DMS53 (cell line): ENCODE measurements around the gene MYO3A.

Source experiments
- DNase-seq: peaks from one replicate; lab custom pipeline; 2025; lab: John Stamatoyannopoulos, UW

MYO3A gene, protein sequence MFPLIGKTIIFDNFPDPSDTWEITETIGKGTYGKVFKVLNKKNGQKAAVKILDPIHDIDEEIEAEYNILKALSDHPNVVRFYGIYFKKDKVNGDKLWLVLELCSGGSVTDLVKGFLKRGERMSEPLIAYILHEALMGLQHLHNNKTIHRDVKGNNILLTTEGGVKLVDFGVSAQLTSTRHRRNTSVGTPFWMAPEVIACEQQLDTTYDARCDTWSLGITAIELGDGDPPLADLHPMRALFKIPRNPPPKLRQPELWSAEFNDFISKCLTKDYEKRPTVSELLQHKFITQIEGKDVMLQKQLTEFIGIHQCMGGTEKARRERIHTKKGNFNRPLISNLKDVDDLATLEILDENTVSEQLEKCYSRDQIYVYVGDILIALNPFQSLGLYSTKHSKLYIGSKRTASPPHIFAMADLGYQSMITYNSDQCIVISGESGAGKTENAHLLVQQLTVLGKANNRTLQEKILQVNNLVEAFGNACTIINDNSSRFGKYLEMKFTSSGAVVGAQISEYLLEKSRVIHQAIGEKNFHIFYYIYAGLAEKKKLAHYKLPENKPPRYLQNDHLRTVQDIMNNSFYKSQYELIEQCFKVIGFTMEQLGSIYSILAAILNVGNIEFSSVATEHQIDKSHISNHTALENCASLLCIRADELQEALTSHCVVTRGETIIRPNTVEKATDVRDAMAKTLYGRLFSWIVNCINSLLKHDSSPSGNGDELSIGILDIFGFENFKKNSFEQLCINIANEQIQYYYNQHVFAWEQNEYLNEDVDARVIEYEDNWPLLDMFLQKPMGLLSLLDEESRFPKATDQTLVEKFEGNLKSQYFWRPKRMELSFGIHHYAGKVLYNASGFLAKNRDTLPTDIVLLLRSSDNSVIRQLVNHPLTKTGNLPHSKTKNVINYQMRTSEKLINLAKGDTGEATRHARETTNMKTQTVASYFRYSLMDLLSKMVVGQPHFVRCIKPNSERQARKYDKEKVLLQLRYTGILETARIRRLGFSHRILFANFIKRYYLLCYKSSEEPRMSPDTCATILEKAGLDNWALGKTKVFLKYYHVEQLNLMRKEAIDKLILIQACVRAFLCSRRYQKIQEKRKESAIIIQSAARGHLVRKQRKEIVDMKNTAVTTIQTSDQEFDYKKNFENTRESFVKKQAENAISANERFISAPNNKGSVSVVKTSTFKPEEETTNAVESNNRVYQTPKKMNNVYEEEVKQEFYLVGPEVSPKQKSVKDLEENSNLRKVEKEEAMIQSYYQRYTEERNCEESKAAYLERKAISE (N-terminal part only)

GRCh38 chr10:25933653-25934608 lies at the start of gene MYO3A:
TSS of gene MYO3A (plus strand) at chr10:25934229. CDS start at chr10:25952111, 17,882 bp downstream.
- DNase-seq, result no peak

DNA sequence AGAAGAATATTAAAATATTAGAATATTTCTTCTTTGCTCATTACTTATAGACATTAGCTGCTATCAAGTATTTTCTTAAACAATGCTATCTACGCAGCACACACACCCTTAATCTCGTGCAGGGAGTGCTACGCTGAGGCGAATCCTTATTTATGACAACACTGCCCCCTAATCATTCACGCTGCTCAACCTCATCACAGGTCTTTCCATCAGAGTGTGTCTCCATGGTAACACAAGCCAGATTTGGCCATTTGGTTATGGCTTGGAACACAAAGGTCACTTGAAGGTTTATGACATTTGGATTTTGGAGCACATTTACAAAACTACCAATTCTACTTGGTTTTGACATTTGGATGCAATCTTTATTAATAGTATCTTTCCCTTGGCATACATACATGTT lies 45.4 kb upstream of the MYO3A start:
- DNase-seq, result no peak

GRCh38 chr10:25890995-25891394 lies 43.0 kb upstream of the MYO3A start:
- no peak for DNase-seq

GRCh38 chr10:25895856-25896255 lies 38.2 kb upstream of the MYO3A start:
- DNase-seq, result no peak

DNA sequence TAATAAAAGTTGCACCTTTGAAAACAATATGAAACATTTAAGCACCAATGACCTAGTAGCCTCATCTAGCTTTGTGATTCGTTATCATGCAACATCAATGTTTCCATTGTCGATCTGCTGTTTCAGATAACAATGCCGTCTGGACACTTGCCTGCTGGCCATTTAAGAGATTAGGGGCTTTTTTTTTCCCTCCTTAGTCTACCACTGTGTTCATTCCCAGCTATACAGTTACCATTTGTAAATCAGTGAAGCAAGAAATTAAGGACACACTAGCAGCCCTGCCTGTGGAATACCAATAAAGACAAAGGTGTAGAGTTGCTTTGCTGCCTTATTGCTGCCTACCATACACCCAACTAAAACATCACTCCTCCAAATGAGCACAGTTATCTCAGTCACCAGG lies 37.6 kb upstream of the MYO3A start:
- no peak for DNase-seq

DNA sequence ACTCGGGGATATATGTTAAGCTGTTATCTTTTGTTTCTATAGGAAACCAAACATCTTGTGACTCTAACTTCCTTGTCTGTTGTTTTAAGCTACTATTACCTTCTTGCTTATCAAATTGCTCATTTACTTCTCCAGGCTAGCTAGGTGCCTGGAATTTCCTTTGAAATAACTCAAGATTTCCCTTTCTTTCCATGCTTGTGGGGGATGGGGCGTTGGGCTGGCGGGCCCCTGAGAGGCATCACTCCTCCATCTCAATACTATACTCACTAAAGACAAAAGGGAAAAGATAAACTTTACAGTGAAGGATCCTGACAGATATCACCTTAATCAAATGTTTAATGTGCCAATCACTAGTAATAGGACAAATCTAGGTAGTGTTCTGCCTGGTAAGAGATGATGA lies 34.7 kb upstream of the MYO3A start:
- DNase-seq, result no peak

- no peak for DNase-seq
These were observed 32.8 kb upstream of the MYO3A start for GRCh38 chr10:25901199-25901598.

GRCh38 chr10:25902002-25902401 lies 32.0 kb upstream of the MYO3A start:
- no peak for DNase-seq

GRCh38 chr10:25907261-25907660 lies 26.8 kb upstream of the MYO3A start:
- DNase-seq, result no peak

DNA sequence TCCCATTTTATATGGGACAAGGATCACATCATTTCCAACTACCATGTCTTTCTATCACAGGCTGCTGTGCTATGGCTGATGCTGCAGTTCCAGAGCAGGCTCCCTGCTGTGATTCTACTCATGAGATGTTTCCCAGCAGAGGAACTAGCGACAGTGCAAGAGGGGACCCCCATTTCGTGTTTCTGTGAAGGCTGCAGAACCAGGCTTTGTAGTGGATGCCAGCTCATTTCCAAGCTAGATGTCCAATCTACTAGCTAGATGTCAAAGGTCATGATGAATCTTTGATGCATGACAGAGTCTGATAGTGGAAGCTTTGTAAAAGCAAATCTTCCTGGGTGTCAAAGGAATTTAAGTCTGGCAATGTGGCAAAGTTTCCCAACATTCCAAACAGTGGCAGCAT lies 21.2 kb upstream of the MYO3A start:
- no peak for DNase-seq

- DNase-seq, result no peak
These were observed 19.3 kb upstream of the MYO3A start for GRCh38 chr10:25914776-25915175.

DNA sequence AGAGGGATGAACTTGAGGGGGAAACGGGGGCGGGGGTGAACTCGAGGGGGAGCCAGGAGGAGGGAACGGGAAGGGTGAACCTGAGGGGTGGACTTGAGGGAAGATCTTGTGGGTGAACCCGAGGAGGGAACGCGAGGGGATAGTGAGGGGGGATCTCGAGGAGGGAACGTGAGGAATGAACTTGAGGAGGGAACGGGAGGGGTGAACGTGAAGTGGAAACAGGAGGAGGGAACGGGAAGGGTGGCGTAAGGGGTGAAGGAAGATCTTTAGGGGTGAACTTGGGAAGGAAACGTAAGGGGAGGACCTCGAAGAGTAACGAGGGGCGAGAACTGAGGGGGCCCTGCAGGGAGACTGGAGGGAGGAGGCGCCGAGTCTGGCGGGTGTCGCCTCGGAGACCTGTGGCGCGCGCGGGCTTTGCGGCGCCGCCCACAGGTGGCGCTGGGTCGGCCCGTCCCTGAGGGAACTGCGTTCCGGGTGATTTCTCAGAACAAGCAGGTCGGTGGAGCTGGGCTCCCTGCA lies 651 bp downstream of the MYO3A start:
- DNase-seq, result no peak

- DNase-seq, result no peak
These were observed 4.4 kb downstream of the MYO3A start for GRCh38 chr10:25938405-25938804.

DNA sequence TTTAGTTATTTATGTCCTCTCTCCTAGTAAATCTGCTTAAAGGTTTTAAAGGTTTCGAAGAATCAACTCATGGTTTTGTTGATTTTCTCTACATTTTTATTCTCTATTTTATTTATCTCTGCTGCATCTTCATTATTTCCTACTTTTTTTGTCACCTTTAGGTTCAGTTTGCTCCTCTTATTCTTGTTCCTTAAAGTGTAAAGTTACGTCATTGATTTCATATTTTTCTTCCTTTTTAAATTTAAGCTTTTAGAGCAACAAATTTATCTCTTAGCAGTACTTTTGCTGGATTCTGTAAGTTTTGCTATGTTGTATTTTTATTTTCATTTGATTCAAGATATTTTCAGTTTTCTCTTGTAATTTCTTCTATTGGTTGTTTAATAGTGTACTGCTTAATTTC lies 10.7 kb downstream of the MYO3A start:
- no peak for DNase-seq

- no peak for DNase-seq
These were observed 18.8 kb downstream of the MYO3A start for GRCh38 chr10:25952857-25953256.

DNA sequence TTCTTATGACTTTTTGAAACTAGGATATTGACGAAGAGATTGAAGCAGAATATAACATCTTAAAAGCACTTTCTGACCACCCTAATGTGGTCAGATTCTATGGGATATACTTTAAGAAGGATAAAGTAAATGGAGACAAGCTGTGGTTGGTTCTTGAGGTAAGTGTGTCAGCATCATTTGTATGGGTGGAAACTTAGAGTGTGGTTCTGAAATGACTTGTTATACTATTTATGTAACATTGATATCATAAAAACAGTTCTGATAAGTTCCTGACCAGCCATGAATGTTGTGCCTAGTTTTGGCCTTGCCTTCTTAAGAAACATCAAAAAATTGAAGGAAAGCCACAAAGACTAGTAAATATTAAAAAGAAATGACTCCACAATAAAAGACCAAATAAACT lies 20.8 kb downstream of the MYO3A start:
- no peak for DNase-seq

- DNase-seq, result no peak
These were observed 25.7 kb downstream of the MYO3A start for GRCh38 chr10:25959540-25960232.

DNA sequence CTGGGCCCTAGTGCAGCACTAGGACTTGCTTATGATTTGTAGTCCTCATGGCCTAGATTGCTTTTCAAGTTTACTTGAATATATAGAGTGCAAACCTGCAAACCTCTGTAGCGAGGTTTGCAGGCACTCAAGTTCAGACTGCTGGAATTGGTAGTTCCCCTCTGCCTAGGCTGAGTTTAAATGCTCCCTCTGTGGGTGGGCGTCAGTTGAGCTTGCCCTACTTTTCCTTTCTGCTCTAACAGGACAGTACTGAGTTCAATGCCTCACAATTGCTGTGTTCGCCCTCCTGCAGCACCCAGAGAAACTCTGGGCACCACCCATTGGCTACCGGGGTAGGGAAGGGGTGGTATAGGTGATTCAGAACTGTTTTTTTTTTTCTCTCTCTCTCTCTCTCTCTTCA lies 31.6 kb downstream of the MYO3A start:
- no peak for DNase-seq

DNA sequence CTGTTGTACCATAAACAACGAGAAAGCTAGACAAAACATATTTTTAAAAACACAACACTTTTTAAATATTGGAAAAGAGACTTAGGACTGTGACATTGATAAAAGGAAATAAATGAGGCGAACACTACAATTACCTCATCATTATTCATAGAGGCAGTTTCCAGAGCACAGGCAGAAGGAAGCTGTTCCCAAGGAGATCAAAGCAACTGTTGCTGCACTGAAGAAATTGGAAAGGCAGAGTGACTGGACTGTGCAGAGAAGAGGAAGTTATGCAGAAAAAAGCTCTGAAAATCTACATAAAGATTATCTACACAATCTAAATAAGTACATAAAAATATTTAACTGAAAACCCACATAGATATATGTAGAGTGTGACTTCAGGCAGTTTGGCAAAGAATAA lies 32.8 kb downstream of the MYO3A start:
- DNase-seq, result no peak

- DNase-seq, result no peak
These were observed 38.6 kb downstream of the MYO3A start for GRCh38 chr10:25972631-25973030.
